Cardiac muscle cell (in vitro differentiated cells and primary cell): ENCODE results near the gene ZNF574. TPM values are rescaled to one million over a fixed set of nuclear protein-coding genes. Genes with fewer than 3 reads are reported as not detected.

Experiments
- DNase-seq, 2 donors: peaks; one replicate each; pipeline versions ENCODE4 v3.0.0 to v3.0.0-alpha.2; 2010 to 2017; ENCODE audit warnings: low read depth in 1 of 2, low spot score in 1 of 2
- H3K27ac ChIP-seq: fragments of 200-600 bp; sonication (generic); 2 replicates; pipeline ENCODE4 v1.5.1; 2016
- H3K27me3 ChIP-seq: fragments of 200-600 bp; sonication (generic); 2 replicates; pipeline ENCODE4 v1.6.0; 2016; ENCODE audit warnings: control low read depth
- H3K36me3 ChIP-seq: fragments of 200-600 bp; sonication (generic); 2 replicates; pipeline ENCODE4 v1.5.1; 2016; ENCODE audit warnings: control low read depth
- H3K4me1 ChIP-seq: fragments of 200-600 bp; sonication (generic); 2 replicates; pipeline ENCODE4 v1.8.1; 2017; ENCODE audit warnings: low read depth, mild to moderate bottlenecking, mixed run types
- H3K4me3 ChIP-seq: fragments of 200-600 bp; sonication (generic); 2 replicates; pipeline ENCODE4 v1.5.1; 2016; ENCODE audit warnings: mild to moderate bottlenecking
- H3K9me3 ChIP-seq: fragments of 200-600 bp; sonication (generic); 2 replicates; pipeline ENCODE4 v1.5.1; 2017; ENCODE audit warnings: low read depth, mild to moderate bottlenecking, control low read depth
- CTCF ChIP-seq: IDR thresholded peaks from 2 replicates; pipeline ENCODE4 v1.5.1; 2012; ENCODE audit warnings: low read depth, mild to moderate bottlenecking, low read length
- polyA plus RNA-seq: library from polyadenylated mRNA; unstranded; fragments of >200 nt; fragmentation: Nextera tagmentation; extraction: Ambion mirVana; gene quantifications from 2 replicates; pipeline ENCODE4 v1.2.1, GENCODE V29; 2016
- total RNA-seq: library from RNA; depleted of rRNA; stranded (reverse); fragments of >200 nt; gene quantifications from 2 replicates; pipeline ENCODE4 v1.2.3, GENCODE V29; 2016

Gene ZNF574
- total and polyA plus RNA-seq, 2 experiments from 2014 or later: 23.9 to 36.2 TPM

GRCh38 chr19:42102877-42103276, 26.9 kb downstream of the ZNF574 start:
- no peak for DNase-seq
- no peaks in the 10 kb centered on the region for H3K36me3 ChIP-seq
- no peaks in the 10 kb centered on the region for H3K9me3 ChIP-seq
- H3K27ac ChIP-seq: no peak overlapping the region
- peaks cover 23% of the 10 kb centered on the region for H3K27me3 ChIP-seq
- no peak overlapping the region for H3K4me3 ChIP-seq
- no peak for TF ChIP-seq CTCF
- no peaks in the 10 kb centered on the region for H3K4me1 ChIP-seq

GRCh38 chr19:42105368-42105767, 29.4 kb downstream of the ZNF574 start:
- Histone ChIP-seq H3K9me3 (no peaks in the 10 kb centered on the region), H3K36me3 (no peaks in the 10 kb centered on the region), H3K4me3 (no peak overlapping the region), H3K27me3 (peaks cover 23% of the 10 kb centered on the region), H3K4me1 (no peaks in the 10 kb centered on the region), H3K27ac (no peak overlapping the region)
- DNase-seq: no peak
- TF ChIP-seq CTCF: no peak

- H3K27ac ChIP-seq: no peak overlapping the region
- H3K4me3 ChIP-seq: no peak overlapping the region
- peak; percentile 90 to 94 for DNase-seq
- H3K4me1 ChIP-seq: no peaks in the 10 kb centered on the region
- no peaks in the 10 kb centered on the region for H3K36me3 ChIP-seq
- peak; percentile 100 for TF ChIP-seq CTCF
- peaks cover 23% of the 10 kb centered on the region for H3K27me3 ChIP-seq
- H3K9me3 ChIP-seq: no peaks in the 10 kb centered on the region
Observed at GRCh38 chr19:42108527-42109389, 32.8 kb downstream of the ZNF574 start.

GRCh38 chr19:42109896-42110295, 33.9 kb downstream of the ZNF574 start:
- H3K36me3 ChIP-seq: no peaks in the 10 kb centered on the region
- H3K27ac ChIP-seq: no peak overlapping the region
- H3K4me1 ChIP-seq: no peaks in the 10 kb centered on the region
- H3K27me3 ChIP-seq: peaks cover 14% of the 10 kb centered on the region
- H3K4me3 ChIP-seq: no peak overlapping the region
- H3K9me3 ChIP-seq: no peaks in the 10 kb centered on the region
- TF ChIP-seq CTCF: no peak
- DNase-seq: no peak

GRCh38 chr19:42110658-42111057, 34.7 kb downstream of the ZNF574 start:
- no peaks in the 10 kb centered on the region for H3K9me3 ChIP-seq
- H3K4me3 ChIP-seq: no peak overlapping the region
- no peaks in the 10 kb centered on the region for H3K36me3 ChIP-seq
- no peaks in the 10 kb centered on the region for H3K4me1 ChIP-seq
- TF ChIP-seq CTCF: no peak
- H3K27me3 ChIP-seq: peaks cover 7% of the 10 kb centered on the region
- no peak overlapping the region for H3K27ac ChIP-seq
- no peak for DNase-seq
